ENCODE measurements around the gene SYCP2. TPM values are rescaled to one million over a fixed set of nuclear protein-coding genes. Genes with fewer than 3 reads are reported as not detected.

SYCP2 gene
- polyA plus RNA-seq, 1 experiment, result 0.47 TPM

DNA sequence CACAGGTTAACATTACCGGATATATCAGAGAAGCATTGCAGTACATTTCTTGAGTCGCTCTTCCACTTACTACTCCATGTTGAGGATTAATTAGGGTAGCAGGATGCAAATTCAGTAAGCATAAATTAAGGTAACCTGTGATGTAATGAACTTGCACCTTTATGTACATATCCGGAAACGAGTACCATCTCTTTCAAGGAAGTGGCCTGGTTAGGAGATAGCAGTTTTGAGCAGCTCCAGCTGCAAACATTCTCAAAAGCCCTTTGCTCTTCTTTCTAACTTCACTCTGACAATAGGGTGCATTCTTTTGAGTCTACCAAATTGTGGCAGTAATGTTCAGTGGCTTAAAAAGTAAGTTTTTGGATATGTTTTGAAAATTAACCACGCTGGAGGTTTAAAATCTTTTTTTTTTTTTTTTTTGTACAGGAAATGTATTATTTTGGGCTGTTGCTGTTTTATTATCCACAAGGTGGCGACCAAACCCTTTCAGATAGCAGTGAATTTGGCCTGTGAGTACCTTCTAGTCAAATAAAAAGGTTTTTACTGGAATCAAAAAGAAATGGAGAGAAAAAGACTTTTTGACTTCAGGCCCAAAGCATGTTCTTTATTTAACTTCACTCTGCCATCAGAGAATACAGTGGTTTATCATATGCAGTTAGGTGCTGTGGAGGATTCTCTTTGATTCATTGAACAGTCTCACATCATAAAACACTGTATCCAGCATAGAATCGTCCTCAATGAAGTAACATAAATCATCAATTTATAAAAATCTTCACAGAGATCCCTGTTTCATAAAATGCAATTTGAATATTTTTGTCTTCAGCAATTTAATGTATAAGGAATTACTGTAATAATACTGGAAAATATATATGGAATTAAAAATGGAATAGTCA lies 15.6 kb upstream of the SYCP2 start:
- Histone ChIP-seq H3K36me3 (ENCODE audit: control insufficient read depth, insufficient read depth, low read length) (peaks cover 4% of the 10 kb centered on the region; the same call in 1 of the 2 replicates), H3K4me3 (ENCODE audit: low read depth, low read length) (no peak overlapping the region), H3K27me3 (ENCODE audit: control insufficient read depth, insufficient read depth, low read length) (no peaks in the 10 kb centered on the region)
- ChIA-PET POLR2A (no interaction called here), CTCF (interaction anchor here (0.6 to 2.2 kb wide), 8 partner anchors 9 to 262 kb away, joined by 3 to 11 read pairs (median 6); partner anchors contain the start of genes FAM217B, PPP1R3D and SYCP2)
- DNase-seq (ENCODE audit: low read depth), result no peak
- TF ChIP-seq CTCF (IDR thresholded peaks at IDR 0.05; ENCODE audit: insufficient read depth, low read depth, low read length), result peak; percentile 67

DNA sequence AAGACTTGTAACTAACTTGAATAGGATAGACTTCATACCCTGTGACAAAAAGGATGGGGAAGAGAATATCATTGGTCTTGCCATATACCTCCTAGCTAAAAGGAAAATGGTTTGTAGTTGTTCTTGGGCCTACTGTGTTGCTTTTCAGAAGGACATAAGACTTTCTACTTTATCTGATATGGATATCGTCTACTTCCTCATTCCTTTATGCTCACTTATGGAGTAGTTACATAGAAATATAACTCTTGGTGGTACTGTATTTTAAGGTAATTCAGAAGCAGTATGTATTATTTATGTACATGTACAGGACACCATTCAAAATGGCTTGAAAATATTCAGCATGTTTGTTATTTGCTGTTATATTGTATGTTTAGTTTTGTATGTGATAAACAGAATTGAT lies 14.8 kb upstream of the SYCP2 start:
- H3K27me3 ChIP-seq (ENCODE audit: control insufficient read depth, insufficient read depth, low read length), result no peaks in the 10 kb centered on the region
- no peak for DNase-seq (ENCODE audit: low read depth)
- peaks cover 7% of the 10 kb centered on the region for H3K36me3 ChIP-seq (ENCODE audit: control insufficient read depth, insufficient read depth, low read length)
- POLR2A ChIA-PET, result no interaction called here
- H3K4me3 ChIP-seq (ENCODE audit: low read depth, low read length), result no peak overlapping the region
- CTCF ChIA-PET, result interaction anchor here (0.6 to 2.2 kb wide), 7 partner anchors 8 to 262 kb away, joined by 3 to 11 read pairs (median 4); partner anchors contain the start of genes FAM217B, PPP1R3D and SYCP2
- TF ChIP-seq CTCF (IDR thresholded peaks at IDR 0.05; ENCODE audit: insufficient read depth, low read depth, low read length), result no peak

- ChIA-PET CTCF (interaction anchor here (1.1 to 1.7 kb wide), 5 partner anchors 8 to 259 kb away, joined by 3 to 9 read pairs (median 5); no protein-coding TSS in a partner anchor), POLR2A (no interaction called here)
Observed at GRCh38 chr20:59947376-59947775, 13.9 kb upstream of the SYCP2 start.

DNA sequence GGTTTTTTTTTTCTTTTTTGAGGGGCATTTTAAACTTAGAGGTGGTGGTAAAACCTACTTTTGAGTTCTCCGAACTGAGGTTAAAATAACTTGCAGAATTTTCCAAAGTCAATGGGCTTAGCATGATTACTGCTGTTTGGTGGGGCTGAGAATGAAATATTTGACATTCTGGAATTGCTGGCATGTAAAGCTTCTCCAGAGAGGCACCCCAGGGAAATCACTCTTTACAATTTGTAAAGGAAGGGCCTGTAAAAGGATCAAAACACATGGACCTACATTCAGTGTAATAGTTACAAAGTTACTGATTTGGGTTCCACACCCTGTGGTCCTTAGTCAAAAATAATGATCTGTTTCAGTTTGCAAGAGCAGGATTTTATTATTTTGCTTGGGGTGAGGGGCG lies 12.3 kb upstream of the SYCP2 start:
- Histone ChIP-seq H3K4me3 (ENCODE audit: low read depth, low read length) (no peak overlapping the region), H3K36me3 (ENCODE audit: control insufficient read depth, insufficient read depth, low read length) (peaks cover 7% of the 10 kb centered on the region), H3K27me3 (ENCODE audit: control insufficient read depth, insufficient read depth, low read length) (no peaks in the 10 kb centered on the region)
- DNase-seq (ENCODE audit: low read depth), result no peak
- ChIA-PET CTCF (interaction anchor here (0.9 to 3.9 kb wide), 4 partner anchors 9 to 162 kb away, joined by 3 to 23 read pairs (median 4); partner anchors contain the start of genes CDH26 and SYCP2), POLR2A (no interaction called here)
- TF ChIP-seq CTCF (IDR thresholded peaks at IDR 0.05; ENCODE audit: insufficient read depth, low read depth, low read length), result no peak

More at GRCh38 chr20:59947376-59947775, 13.9 kb upstream of the SYCP2 start:
- peaks cover 7% of the 10 kb centered on the region for H3K36me3 ChIP-seq (ENCODE audit: control insufficient read depth, insufficient read depth, low read length)
- H3K4me3 ChIP-seq (ENCODE audit: low read depth, low read length), result no peak overlapping the region
- no peaks in the 10 kb centered on the region for H3K27me3 ChIP-seq (ENCODE audit: control insufficient read depth, insufficient read depth, low read length)
- no peak for TF ChIP-seq CTCF (IDR thresholded peaks at IDR 0.05; ENCODE audit: insufficient read depth, low read depth, low read length)
- DNase-seq (ENCODE audit: low read depth), result no peak

- no peaks in the 10 kb centered on the region for H3K27me3 ChIP-seq (ENCODE audit: control insufficient read depth, insufficient read depth, low read length)
- no peak for TF ChIP-seq CTCF (IDR thresholded peaks at IDR 0.05; ENCODE audit: insufficient read depth, low read depth, low read length)
- H3K36me3 ChIP-seq (ENCODE audit: control insufficient read depth, insufficient read depth, low read length), result peaks cover 7% of the 10 kb centered on the region
- no peak for DNase-seq (ENCODE audit: low read depth)
- no peak overlapping the region for H3K4me3 ChIP-seq (ENCODE audit: low read depth, low read length)
- ChIA-PET POLR2A (no interaction called here), CTCF (interaction anchor here (0.9 to 3.9 kb wide), 4 partner anchors 10 to 162 kb away, joined by 3 to 23 read pairs (median 4); partner anchors contain the start of genes CDH26 and SYCP2)
Observed at GRCh38 chr20:59945175-59945574, 11.7 kb upstream of the SYCP2 start.

Data from BJ (cell line).